Keratinocyte (primary cell): ENCODE data around the gene FAM120B. TPM values are rescaled to one million over a fixed set of nuclear protein-coding genes. Genes with fewer than 3 reads are reported as not detected.

Experiments
- DNase-seq: peaks from one replicate; pipeline ENCODE4 v3.0.0-alpha.2; 2011; ENCODE audit warnings: low read depth, missing footprints, low spot score
- FAIRE-seq: peaks from 2 replicates; lab custom pipeline; 2011; peaks lifted over from hg19 to GRCh38; lab: Jason Lieb, UNC
- H2AFZ ChIP-seq: 2 replicates; pipeline ENCODE4 v1.6.0; 2012; ENCODE audit warnings: low read length, control low read depth, inconsistent platforms; ENCODE audit not compliant: control insufficient read depth
- H3K27ac ChIP-seq: 2 replicates; pipeline ENCODE4 v1.5.1; 2011; ENCODE audit warnings: low read length; ENCODE audit not compliant: control insufficient read depth, insufficient read depth
- H3K27me3 ChIP-seq: 3 replicates; pipeline ENCODE4 v1.6.0; 2011; ENCODE audit warnings: low read length; ENCODE audit not compliant: control insufficient read depth, insufficient read depth; ENCODE audit errors: extremely low read depth
- H3K36me3 ChIP-seq, 2 experiments: 2 replicates in 1 of 2; 3 replicates in 1 of 2; pipeline ENCODE4 v1.5.1; 2011; ENCODE audit warnings: low read length in 2 of 2, mild to moderate bottlenecking in 1 of 2; ENCODE audit not compliant: control insufficient read depth in 2 of 2, insufficient read depth in 2 of 2; ENCODE audit errors: extremely low read depth in 1 of 2
- H3K4me1 ChIP-seq: 3 replicates; pipeline ENCODE4 v1.5.1; 2011; ENCODE audit warnings: low read length; ENCODE audit not compliant: control insufficient read depth, insufficient read depth; ENCODE audit errors: extremely low read depth
- H3K4me2 ChIP-seq: 3 replicates; pipeline ENCODE4 v1.6.0; 2011; ENCODE audit warnings: low read depth, low read length; ENCODE audit not compliant: control insufficient read depth, insufficient read depth; ENCODE audit errors: extremely low read depth
- H3K4me3 ChIP-seq, 3 experiments: fragments of 200-600 bp in 1 of 3; sonication (generic) in 1 of 3; 2 replicates in 2 of 3; 3 replicates in 1 of 3; pipeline ENCODE4 v1.5.1; 2011 to 2016; ENCODE audit warnings: low read length in 3 of 3, mild to moderate bottlenecking in 3 of 3, control low read depth in 2 of 3, inconsistent platforms in 1 of 3, low read depth in 1 of 3, mixed read lengths in 1 of 3, mixed run types in 1 of 3, moderate library complexity in 1 of 3; ENCODE audit not compliant: control insufficient read depth in 2 of 3, insufficient read depth in 2 of 3; ENCODE audit errors: extremely low read depth in 1 of 3
- H3K79me2 ChIP-seq: 2 replicates; pipeline ENCODE4 v1.6.0; 2012; ENCODE audit warnings: low read length; ENCODE audit not compliant: control insufficient read depth, insufficient read depth
- H3K9ac ChIP-seq: 3 replicates; pipeline ENCODE4 v1.6.0; 2011; ENCODE audit warnings: low read length; ENCODE audit not compliant: control insufficient read depth, insufficient read depth; ENCODE audit errors: extremely low read depth
- H3K9me1 ChIP-seq: 3 replicates; pipeline ENCODE4 v1.6.0; 2011; ENCODE audit warnings: low read length; ENCODE audit not compliant: control insufficient read depth, insufficient read depth; ENCODE audit errors: extremely low read depth
- H3K9me3 ChIP-seq: 2 replicates; pipeline ENCODE4 v1.5.1; 2012; ENCODE audit warnings: low read depth, low read length; ENCODE audit not compliant: control insufficient read depth
- H4K20me1 ChIP-seq: 3 replicates; pipeline ENCODE4 v1.6.0; 2011; ENCODE audit warnings: low read length; ENCODE audit not compliant: control insufficient read depth, insufficient read depth; ENCODE audit errors: extremely low read depth
- EZH2 ChIP-seq: IDR thresholded peaks from one replicate; pipeline ENCODE4 v1.6.1; 2012; ENCODE audit warnings: inconsistent platforms, mild to moderate bottlenecking, low read length, moderate library complexity
- dilution Hi-C: fragments of 300-500 bp; cut with MboI; formaldehyde crosslinking; loops from one replicate; pipeline ENCODE4 v1.7.0; 2020; ENCODE audit warnings: low sequenced_read_pairs; ENCODE audit not compliant: extremely low pct_ligation_motif_present
- polyA plus RNA-seq, 5 experiments: library from polyadenylated mRNA; depleted of rRNA in 3 of 5; stranded (reverse) in 3 of 5; stranded (forward) in 1 of 5; unstranded in 1 of 5; fragments of >200 nt; gene quantifications; 1 replicate in 1 of 5; 2 replicates in 3 of 5; 3 replicates in 1 of 5; pipeline versions ENCODE4 v1.2.1 to v1.2.3, GENCODE V29; 2011 to 2012; ENCODE audit warnings: missing spikeins in 2 of 5, low read depth in 1 of 5, low replicate concordance in 1 of 5
- TF ChIP-seq, protein P1 (sequence below), 3 experiments: IDR thresholded peaks in 1 of 3; conservative IDR thresholded peaks in 1 of 3; optimal IDR thresholded peaks in 1 of 3; 2 replicates in 2 of 3; 3 replicates in 1 of 3; pipeline versions ENCODE3 to v1.5.1; 2011; ENCODE audit warnings: low read length in 3 of 3, mild to moderate bottlenecking in 3 of 3, moderate library complexity in 2 of 3, control low read depth in 1 of 3, inconsistent platforms in 1 of 3; ENCODE audit not compliant: insufficient read depth in 2 of 3; ENCODE audit errors: extremely low read depth in 1 of 3

The FAM120B gene
- polyA plus RNA-seq, 1 donor (not counting 4 experiments of a cell fraction or from before 2014, with no cell fraction given), result 17.4 TPM

DNA sequence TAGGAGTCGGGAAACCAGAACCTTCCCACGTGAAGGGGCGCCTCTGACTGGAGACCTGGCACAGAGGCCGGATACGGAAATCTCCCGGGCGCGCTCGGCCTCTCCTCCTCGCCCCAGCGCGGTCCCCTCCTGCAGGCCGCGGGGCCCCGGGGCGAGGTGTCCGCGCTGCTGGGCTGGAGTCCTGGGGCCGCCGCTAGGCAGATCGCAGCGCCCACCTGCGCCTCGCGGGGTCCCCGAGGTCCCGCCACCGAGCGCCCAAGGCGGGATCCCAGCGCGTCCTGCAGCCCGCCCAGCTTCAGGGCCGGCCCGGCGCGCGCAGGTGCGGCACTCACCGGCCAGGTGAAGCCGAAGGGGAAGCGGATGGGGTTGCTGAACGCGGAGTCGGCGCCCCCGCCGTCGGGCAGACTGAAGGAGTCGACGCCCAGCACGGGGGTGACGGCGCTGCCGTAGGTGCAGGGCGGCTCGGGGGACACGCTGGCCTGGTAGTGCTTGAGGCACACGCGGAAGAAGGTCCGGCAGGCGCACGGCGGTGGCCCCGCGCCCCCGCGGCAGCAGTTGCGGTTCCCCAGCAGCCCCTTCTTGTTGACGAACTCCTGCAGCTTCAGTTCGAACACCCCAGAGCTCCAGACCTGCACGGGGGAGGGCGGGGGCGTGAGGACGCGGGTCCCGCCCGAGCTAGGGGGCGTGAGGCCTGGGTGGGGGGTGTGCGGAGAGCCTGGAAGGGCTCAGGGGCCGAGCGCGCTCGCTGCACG lies 17.2 kb upstream of the FAM120B start:
- Histone ChIP-seq H3K9ac (peak overlapping the region; percentile 79), H3K36me3 (peaks cover 17 to 22% of the 10 kb centered on the region in 2 experiments), H3K27me3 (no peaks in the 10 kb centered on the region), H2AFZ (no peak overlapping the region), H3K9me1 (no peaks in the 10 kb centered on the region), H3K27ac (peak overlapping the region; percentile 20), H3K4me3 (peak overlapping the region; percentile 72 to 92 (median 81)), H3K9me3 (no peaks in the 10 kb centered on the region), H3K79me2 (peaks cover 39% of the 10 kb centered on the region), H4K20me1 (peaks cover 8% of the 10 kb centered on the region), H3K4me2 (peak overlapping the region; percentile 79), H3K4me1 (peaks cover 38% of the 10 kb centered on the region)
- FAIRE-seq, result no peak
- TF ChIP-seq EZH2, result no peak
- TF ChIP-seq, protein P1, sequence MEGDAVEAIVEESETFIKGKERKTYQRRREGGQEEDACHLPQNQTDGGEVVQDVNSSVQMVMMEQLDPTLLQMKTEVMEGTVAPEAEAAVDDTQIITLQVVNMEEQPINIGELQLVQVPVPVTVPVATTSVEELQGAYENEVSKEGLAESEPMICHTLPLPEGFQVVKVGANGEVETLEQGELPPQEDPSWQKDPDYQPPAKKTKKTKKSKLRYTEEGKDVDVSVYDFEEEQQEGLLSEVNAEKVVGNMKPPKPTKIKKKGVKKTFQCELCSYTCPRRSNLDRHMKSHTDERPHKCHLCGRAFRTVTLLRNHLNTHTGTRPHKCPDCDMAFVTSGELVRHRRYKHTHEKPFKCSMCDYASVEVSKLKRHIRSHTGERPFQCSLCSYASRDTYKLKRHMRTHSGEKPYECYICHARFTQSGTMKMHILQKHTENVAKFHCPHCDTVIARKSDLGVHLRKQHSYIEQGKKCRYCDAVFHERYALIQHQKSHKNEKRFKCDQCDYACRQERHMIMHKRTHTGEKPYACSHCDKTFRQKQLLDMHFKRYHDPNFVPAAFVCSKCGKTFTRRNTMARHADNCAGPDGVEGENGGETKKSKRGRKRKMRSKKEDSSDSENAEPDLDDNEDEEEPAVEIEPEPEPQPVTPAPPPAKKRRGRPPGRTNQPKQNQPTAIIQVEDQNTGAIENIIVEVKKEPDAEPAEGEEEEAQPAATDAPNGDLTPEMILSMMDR (optimal IDR thresholded peaks at IDR 0.05 in 1 of 3, IDR thresholded peaks at IDR 0.05 in 1 of 3, conservative IDR thresholded peaks at IDR 0.05 in 1 of 3; ENCODE audit: extremely low read depth in 1 of 3, insufficient read depth in 2 of 3, low read length in 3 of 3), result no peak
- no peak for DNase-seq
- dilution Hi-C loops, result no loop called here

DNA sequence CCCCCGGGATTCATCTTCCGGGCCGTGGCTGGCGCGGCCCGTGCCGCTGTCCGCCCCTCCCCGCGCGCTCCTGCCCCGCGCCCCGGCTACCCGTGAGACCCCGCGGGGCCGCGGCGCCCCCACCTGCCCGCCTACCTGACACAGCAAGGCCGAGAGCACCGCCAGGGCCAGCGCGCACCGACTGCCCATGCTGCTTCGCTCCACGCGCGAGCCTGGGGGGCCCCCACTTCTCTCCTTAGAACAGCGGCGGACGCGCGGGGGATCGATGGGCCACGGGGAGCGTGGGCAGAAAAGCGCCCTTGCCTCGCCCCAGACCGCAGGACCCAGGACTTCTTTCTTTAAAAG lies 16.6 kb upstream of the FAM120B start:
- DNase-seq (no peak), FAIRE-seq (no peak)
- peak overlapping the region; percentile 79 for H3K9ac ChIP-seq
- H4K20me1 ChIP-seq, result peaks cover 8% of the 10 kb centered on the region
- H3K27ac ChIP-seq, result peak overlapping the region; percentile 52
- H3K4me1 ChIP-seq, result peaks cover 38% of the 10 kb centered on the region
- no peaks in the 10 kb centered on the region for H3K9me1 ChIP-seq
- peak overlapping the region; percentile 72 to 92 (median 81) for H3K4me3 ChIP-seq
- H3K4me2 ChIP-seq, result peak overlapping the region; percentile 48
- no peaks in the 10 kb centered on the region for H3K27me3 ChIP-seq
- dilution Hi-C loops, result no loop called here
- peaks cover 15 to 20% of the 10 kb centered on the region in 2 experiments for H3K36me3 ChIP-seq
- H3K79me2 ChIP-seq, result peaks cover 39% of the 10 kb centered on the region
- H2AFZ ChIP-seq, result no peak overlapping the region
- H3K9me3 ChIP-seq, result no peaks in the 10 kb centered on the region
- no peak for TF ChIP-seq EZH2
